Left forelimb (tissue), 1 donor: ENCODE measurements around the gene PPP6R2.

Experiments
- DNase-seq: peaks from one replicate; pipeline ENCODE4 v3.0.0-alpha.2; 2018; ENCODE audit warnings: low spot score

The PPP6R2 gene

GRCh38 chr22:50487290-50488005 is 144.3 kb downstream of the PPP6R2 start:
- DNase-seq, result no peak

GRCh38 chr22:50488006-50488677 is 145.0 kb downstream of the PPP6R2 start:
- DNase-seq, result no peak

GRCh38 chr22:50488886-50489285 is 145.8 kb downstream of the PPP6R2 start:
- no peak for DNase-seq

- no peak for DNase-seq
Measured at GRCh38 chr22:50489363-50490243, 146.5 kb downstream of the PPP6R2 start.

GRCh38 chr22:50490531-50491308 is 147.6 kb downstream of the PPP6R2 start:
- DNase-seq, result no peak
